Stimulated activated CD8-positive, alpha-beta memory T cell treated with anti-CD3 and anti-CD28 coated beads, Interleukin-4, amount 100 ng/mL, for 48 hours (primary cell): ENCODE results near the gene CPNE2.
"Not testable (repeated sequence)": the region's sequence is repeated elsewhere in the genome, so short reads cannot be mapped to it uniquely, and the experiment has no call there.

Experiments used
- DNase-seq: peaks from one replicate; pipeline ENCODE4 v3.0.0-alpha.2; 2020

The CPNE2 gene

GRCh38 chr16:57179215-57179828 lies 86.9 kb downstream of the CPNE2 start:
- no peak for DNase-seq

- no peak for DNase-seq
Observed at GRCh38 chr16:57184113-57184512, 91.7 kb downstream of the CPNE2 start.

GRCh38 chr16:57184887-57185445 lies 92.6 kb downstream of the CPNE2 start:
- peak; percentile 29 for DNase-seq

GRCh38 chr16:57185446-57185944 lies 93.1 kb downstream of the CPNE2 start:
- no peak for DNase-seq

GRCh38 chr16:57185945-57186871 lies 93.8 kb downstream of the CPNE2 start, which contains the start of the genes PSME3IP1 and RSPRY1:
PSME3IP1 (minus strand) TSS chr16:57186039; CDS start chr16:57173854, 12,185 bp downstream.
RSPRY1 (plus strand) TSS chr16:57186329; CDS start chr16:57204659, 18,330 bp downstream.
- DNase-seq, result peak; percentile 98

- peak; percentile 45 for DNase-seq
Observed at GRCh38 chr16:57186872-57187854, 94.8 kb downstream of the CPNE2 start.

GRCh38 chr16:57187902-57188710 lies 95.7 kb downstream of the CPNE2 start:
- DNase-seq, result not testable (repeated sequence)

GRCh38 chr16:57188711-57189002 lies 96.3 kb downstream of the CPNE2 start:
- no peak for DNase-seq

- DNase-seq, result not testable (repeated sequence)
Observed at GRCh38 chr16:57189527-57189926, 97.1 kb downstream of the CPNE2 start.

GRCh38 chr16:57190136-57190535 lies 97.8 kb downstream of the CPNE2 start:
- DNase-seq, result no peak

GRCh38 chr16:57191056-57191571 lies 98.7 kb downstream of the CPNE2 start:
- no peak for DNase-seq

- no peak for DNase-seq
Observed at GRCh38 chr16:57192146-57192545, 99.8 kb downstream of the CPNE2 start.

- DNase-seq, result no peak
Observed at GRCh38 chr16:57192720-57193486, 100.5 kb downstream of the CPNE2 start.

- no peak for DNase-seq
Observed at GRCh38 chr16:57194512-57194911, 102.1 kb downstream of the CPNE2 start.

- DNase-seq, result no peak
Observed at GRCh38 chr16:57196286-57196685, 103.9 kb downstream of the CPNE2 start.

- no peak for DNase-seq
Observed at GRCh38 chr16:57196753-57197152, 104.4 kb downstream of the CPNE2 start.
